SK-N-MC (cell line): Measurements from ENCODE around the gene SIM1.

Experiments
- DNase-seq: peaks from one replicate; pipeline ENCODE4 v3.0.0-alpha.2; 2011; ENCODE audit warnings: low read depth, low spot score
- H3K27ac ChIP-seq: fragments of 200-600 bp; sonication (generic); 2 replicates; pipeline ENCODE4 v1.5.1; 2016; ENCODE audit warnings: mixed run types
- H3K36me3 ChIP-seq: fragments of 200-600 bp; sonication (generic); 2 replicates; pipeline ENCODE4 v1.6.1; 2017; ENCODE audit warnings: antibody characterized with exemption, low read length, mixed read lengths; ENCODE audit not compliant: insufficient read depth
- H3K4me3 ChIP-seq: fragments of 200-600 bp; sonication (generic); 2 replicates; pipeline ENCODE4 v1.5.1; 2016
- H3K9ac ChIP-seq: fragments of 200-600 bp; sonication (generic); 2 replicates; pipeline ENCODE4 v1.8.0; 2017; ENCODE audit warnings: mixed run types, mixed read lengths; ENCODE audit not compliant: insufficient read length
- H3K9me3 ChIP-seq: fragments of 200-600 bp; sonication (generic); 2 replicates; pipeline ENCODE4 v1.6.1; 2017; ENCODE audit warnings: low read depth, mild to moderate bottlenecking, antibody characterized with exemption, low read length, moderate library complexity, mixed read lengths
- EZH2 ChIP-seq: fragments of 200-600 bp; sonication (generic); IDR thresholded peaks from one replicate; pipeline ENCODE4 v1.6.1; 2017; ENCODE audit warnings: antibody characterized with exemption
- FOXP2 ChIP-seq: optimal IDR thresholded peaks from 2 replicates; pipeline ENCODE3; 2011; ENCODE audit warnings: mild to moderate bottlenecking, moderate library complexity; ENCODE audit not compliant: insufficient read depth; ENCODE audit errors: extremely low read length, control extremely low read depth
- POLR2AphosphoS5 ChIP-seq: IDR thresholded peaks from 2 replicates; pipeline ENCODE4 v1.6.1; 2012; ENCODE audit warnings: mild to moderate bottlenecking, low read depth, low read length, borderline replicate concordance

The SIM1 gene

GRCh38 chr6:100475554-100476320 is 11.0 kb upstream of the SIM1 start:
- Histone ChIP-seq H3K9ac (no peak overlapping the region), H3K9me3 (no peaks in the 10 kb centered on the region), H3K36me3 (no peaks in the 10 kb centered on the region), H3K27ac (no peak overlapping the region), H3K4me3 (no peak overlapping the region)
- no peak for DNase-seq
- no peak for TF ChIP-seq EZH2
- TF ChIP-seq FOXP2, result no peak
- TF ChIP-seq POLR2AphosphoS5, result no peak

- Histone ChIP-seq H3K9me3 (no peaks in the 10 kb centered on the region), H3K4me3 (no peak overlapping the region), H3K27ac (no peak overlapping the region), H3K9ac (no peak overlapping the region), H3K36me3 (no peaks in the 10 kb centered on the region)
- no peak for DNase-seq
- TF ChIP-seq FOXP2 (no peak), EZH2 (no peak), POLR2AphosphoS5 (no peak)
Observed at GRCh38 chr6:100473182-100473581, 8.5 kb upstream of the SIM1 start.

- TF ChIP-seq FOXP2 (no peak), EZH2 (no peak), POLR2AphosphoS5 (no peak)
- no peak overlapping the region for H3K9ac ChIP-seq
- no peaks in the 10 kb centered on the region for H3K9me3 ChIP-seq
- no peak overlapping the region for H3K27ac ChIP-seq
- H3K4me3 ChIP-seq, result no peak overlapping the region
- no peaks in the 10 kb centered on the region for H3K36me3 ChIP-seq
- no peak for DNase-seq
Observed at GRCh38 chr6:100472674-100473073, 8.0 kb upstream of the SIM1 start.

- Histone ChIP-seq H3K9ac (no peak overlapping the region), H3K27ac (no peak overlapping the region), H3K36me3 (no peaks in the 10 kb centered on the region), H3K9me3 (no peaks in the 10 kb centered on the region), H3K4me3 (no peak overlapping the region)
- no peak for TF ChIP-seq FOXP2
- TF ChIP-seq POLR2AphosphoS5, result no peak
- no peak for TF ChIP-seq EZH2
- DNase-seq, result no peak
Observed at GRCh38 chr6:100470422-100471120, 5.8 kb upstream of the SIM1 start.

- H3K9ac ChIP-seq, result no peak overlapping the region
- no peak for TF ChIP-seq POLR2AphosphoS5
- no peak for TF ChIP-seq EZH2
- TF ChIP-seq FOXP2, result no peak
Observed at GRCh38 chr6:100469101-100469859, 4.6 kb upstream of the SIM1 start.

GRCh38 chr6:100468016-100468622 is 3.4 kb upstream of the SIM1 start:
- H3K4me3 ChIP-seq, result no peak overlapping the region
- no peaks in the 10 kb centered on the region for H3K9me3 ChIP-seq
- no peak for DNase-seq
- TF ChIP-seq POLR2AphosphoS5, result no peak
- no peak for TF ChIP-seq FOXP2
- TF ChIP-seq EZH2, result no peak
- no peak overlapping the region for H3K27ac ChIP-seq
- H3K36me3 ChIP-seq, result no peaks in the 10 kb centered on the region
- H3K9ac ChIP-seq, result no peak overlapping the region

More at GRCh38 chr6:100469101-100469859, 4.6 kb upstream of the SIM1 start:
- H3K27ac ChIP-seq, result no peak overlapping the region
- no peak overlapping the region for H3K4me3 ChIP-seq
- no peak for DNase-seq
- H3K9me3 ChIP-seq, result no peaks in the 10 kb centered on the region
- H3K36me3 ChIP-seq, result no peaks in the 10 kb centered on the region

GRCh38 chr6:100467129-100468015 is 2.7 kb upstream of the SIM1 start:
- Histone ChIP-seq H3K9me3 (no peaks in the 10 kb centered on the region), H3K9ac (no peak overlapping the region), H3K4me3 (no peak overlapping the region), H3K27ac (no peak overlapping the region), H3K36me3 (no peaks in the 10 kb centered on the region)
- no peak for DNase-seq
- no peak for TF ChIP-seq FOXP2
- no peak for TF ChIP-seq POLR2AphosphoS5
- no peak for TF ChIP-seq EZH2
